ENCODE results near the gene MBNL1. TPM values are rescaled to one million over a fixed set of nuclear protein-coding genes. Genes with fewer than 3 reads are reported as not detected.

MBNL1 gene
- total RNA-seq, 1 donor from 2014 or later, result 261 TPM

- DNase-seq (ENCODE audit: extremely low read depth, low read depth, low spot score), result no peak
Observed at GRCh38 chr3:152271501-152272236, 2.9 kb downstream of the MBNL1 start.

GRCh38 chr3:152272771-152273242 is 4.1 kb downstream of the MBNL1 start:
- DNase-seq (ENCODE audit: extremely low read depth, low read depth, low spot score), result no peak

GRCh38 chr3:152276681-152277080 is 8.0 kb downstream of the MBNL1 start:
- DNase-seq (ENCODE audit: extremely low read depth, low read depth, low spot score), result no peak

- DNase-seq (ENCODE audit: extremely low read depth, low read depth, low spot score), result no peak
Observed at GRCh38 chr3:152277198-152277597, 8.5 kb downstream of the MBNL1 start.

- DNase-seq (ENCODE audit: extremely low read depth, low read depth, low spot score), result no peak
Observed at GRCh38 chr3:152278756-152279427, 10.2 kb downstream of the MBNL1 start.

- no peak for DNase-seq (ENCODE audit: extremely low read depth, low read depth, low spot score)
Observed at GRCh38 chr3:152279479-152279878, 10.8 kb downstream of the MBNL1 start.

- DNase-seq (ENCODE audit: extremely low read depth, low read depth, low spot score), result no peak
Observed at GRCh38 chr3:152280539-152280938, 11.8 kb downstream of the MBNL1 start.

GRCh38 chr3:152281133-152281713 is 12.5 kb downstream of the MBNL1 start:
- DNase-seq (ENCODE audit: extremely low read depth, low read depth, low spot score), result no peak

- DNase-seq (ENCODE audit: extremely low read depth, low read depth, low spot score), result no peak
Observed at GRCh38 chr3:152282813-152283212, 14.1 kb downstream of the MBNL1 start.

- no peak for DNase-seq (ENCODE audit: extremely low read depth, low read depth, low spot score)
Observed at GRCh38 chr3:152283492-152284381, 15.0 kb downstream of the MBNL1 start.

- DNase-seq (ENCODE audit: extremely low read depth, low read depth, low spot score), result no peak
Observed at GRCh38 chr3:152284906-152285305, 16.2 kb downstream of the MBNL1 start.

GRCh38 chr3:152285509-152285908 is 16.8 kb downstream of the MBNL1 start:
- no peak for DNase-seq (ENCODE audit: extremely low read depth, low read depth, low spot score)

GRCh38 chr3:152287898-152288576 is 19.3 kb downstream of the MBNL1 start:
- DNase-seq (ENCODE audit: extremely low read depth, low read depth, low spot score), result no peak

GRCh38 chr3:152288681-152289080 is 20.0 kb downstream of the MBNL1 start:
- no peak for DNase-seq (ENCODE audit: extremely low read depth, low read depth, low spot score)

GRCh38 chr3:152289708-152290107 is 21.0 kb downstream of the MBNL1 start:
- DNase-seq (ENCODE audit: extremely low read depth, low read depth, low spot score), result no peak

GRCh38 chr3:152290374-152290773 is 21.6 kb downstream of the MBNL1 start:
- DNase-seq (ENCODE audit: extremely low read depth, low read depth, low spot score), result no peak

GRCh38 chr3:152291238-152291637 is 22.5 kb downstream of the MBNL1 start:
- no peak for DNase-seq (ENCODE audit: extremely low read depth, low read depth, low spot score)

- no peak for DNase-seq (ENCODE audit: extremely low read depth, low read depth, low spot score)
Observed at GRCh38 chr3:152291649-152292066, 22.9 kb downstream of the MBNL1 start.

- DNase-seq (ENCODE audit: extremely low read depth, low read depth, low spot score), result no peak
Observed at GRCh38 chr3:152292366-152292765, 23.6 kb downstream of the MBNL1 start.

GRCh38 chr3:152293347-152294006 is 24.7 kb downstream of the MBNL1 start:
- DNase-seq (ENCODE audit: extremely low read depth, low read depth, low spot score), result no peak
